ENCODE data around the gene PRKAA1. TPM values are rescaled to one million over a fixed set of nuclear protein-coding genes. Genes with fewer than 3 reads are reported as not detected.
A peak's percentile ranks its signal among the peaks of the same experiment; 100 is the strongest.

The PRKAA1 gene
- total and polyA plus RNA-seq, 10 donors: 16.0 to 128 (median 85.2) TPM

DNA sequence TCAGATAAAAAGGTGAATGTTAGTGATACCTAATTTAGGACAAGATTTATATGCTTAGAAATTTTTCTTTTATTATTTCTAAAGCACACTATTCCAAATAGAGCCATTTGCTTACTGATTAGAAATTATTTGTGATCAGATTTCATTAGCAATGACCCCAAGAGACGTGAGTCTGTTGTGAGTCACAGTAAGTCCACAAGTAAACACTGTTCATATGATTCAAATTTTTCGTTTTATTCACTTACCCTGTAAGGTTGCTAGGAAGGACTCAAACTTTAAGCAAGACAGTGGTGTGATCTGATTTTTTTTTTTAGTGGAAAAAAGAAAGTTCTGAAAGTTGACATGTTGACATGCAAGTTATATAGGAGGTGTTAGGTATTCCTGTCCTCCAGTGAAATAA is 44.2 kb upstream of the PRKAA1 start:
- H3K27me3 ChIP-seq (replicated peaks in 1 of 7): no peaks in the 10 kb centered on the region
- intact Hi-C loops (cut with DNase I; ENCODE audit: low total_unique reads): no loop called here
- H3K4me1 ChIP-seq: peaks cover 0 to 81% (median 31%) of the 10 kb centered on the region in 6 donors
- no peaks in the 10 kb centered on the region for H3K9me3 ChIP-seq
- H3K36me3 ChIP-seq: peaks cover 0 to 34% (median 0%) of the 10 kb centered on the region in 6 donors
- no peak for TF ChIP-seq CTCF (IDR thresholded peaks at IDR 0.05 in 8 of 11, conservative IDR thresholded peaks at IDR 0.05 in 3 of 11)
- no peak for TF ChIP-seq POLR2A (IDR thresholded peaks at IDR 0.05)
- TF ChIP-seq POLR2AphosphoS5 (IDR thresholded peaks at IDR 0.05): no peak
- WGBS, 5 donors: 43 to 68% (median 54%) methylated on average over 2 of the region's 2 CpGs
- peak overlapping the region in 6 of 8 donors; percentile 85 to 91 (median 88) for H3K27ac ChIP-seq
- peak overlapping the region; percentile 3 to 61 (median 37) for H3K4me3 ChIP-seq
- no peak for DNase-seq

- no peaks in the 10 kb centered on the region for H3K27me3 ChIP-seq (replicated peaks in 1 of 7)
- peak within 1 kb of the TSS; percentile 3 to 61 (median 37) for H3K4me3 ChIP-seq
- intact Hi-C loops (cut with DNase I; ENCODE audit: low total_unique reads): no loop called here
- peak within 1 kb of the TSS; percentile 43 to 91 (median 87) for H3K27ac ChIP-seq
- TF ChIP-seq POLR2AphosphoS5 (IDR thresholded peaks at IDR 0.05) (no peak), CTCF (IDR thresholded peaks at IDR 0.05 in 8 of 11, conservative IDR thresholded peaks at IDR 0.05 in 3 of 11) (peak in 1 of 11 experiments; percentile 12)
- no peak for DNase-seq
- H3K4me1 ChIP-seq: peaks cover 0 to 74% (median 31%) of the 10 kb centered on the region in 6 donors
- peaks cover 0 to 27% (median 0%) of the 10 kb centered on the region in 6 donors for H3K36me3 ChIP-seq
- H3K9me3 ChIP-seq: no peaks in the 10 kb centered on the region
- 10 to 23% (median 13%) methylated on average over 9 of the region's 9 CpGs for WGBS, 5 donors
These were observed 43.1 kb upstream of the PRKAA1 start, which contains the start of gene CARD6 for GRCh38 chr5:40841068-40841805. Gene CARD6, plus strand, starts transcription at chr5:40841367. Its CDS starts 16 bp downstream, at chr5:40841383.

DNA sequence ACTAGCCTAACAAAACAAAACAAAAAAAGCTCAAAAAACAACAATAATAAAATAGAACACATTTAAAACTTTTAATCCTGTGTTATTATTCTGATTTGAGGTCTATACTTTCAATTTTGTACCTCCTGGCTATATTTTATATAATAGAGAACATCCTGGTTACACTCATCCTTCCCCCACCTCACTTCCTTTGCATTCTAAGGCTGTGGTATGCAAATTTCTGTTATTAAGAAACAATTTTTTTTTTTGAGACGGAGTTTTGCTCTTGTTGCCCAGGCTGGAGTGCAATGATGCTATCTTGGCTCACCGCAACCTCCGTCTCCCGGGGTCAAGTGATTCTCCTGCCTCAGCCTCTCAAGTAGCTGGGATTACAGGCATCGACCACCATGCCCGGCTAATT is 39.9 kb upstream of the PRKAA1 start:
- intact Hi-C loops (cut with DNase I; ENCODE audit: low total_unique reads): no loop called here
- TF ChIP-seq POLR2A (IDR thresholded peaks at IDR 0.05) (no peak), POLR2AphosphoS5 (IDR thresholded peaks at IDR 0.05) (no peak)
- no peak overlapping the region for H3K4me3 ChIP-seq
- no peaks in the 10 kb centered on the region for H3K27me3 ChIP-seq (replicated peaks in 1 of 7)
- WGBS, 5 donors: 66 to 84% (median 74%) methylated on average over 6 of the region's 6 CpGs
- peaks cover 0 to 13% (median 7%) of the 10 kb centered on the region in 6 donors for H3K36me3 ChIP-seq
- no peaks in the 10 kb centered on the region for H3K9me3 ChIP-seq
- peaks cover 12 to 71% (median 36%) of the 10 kb centered on the region in 6 donors for H3K4me1 ChIP-seq
- peak overlapping the region in 3 of 8 donors; percentile 7 to 55 (median 50) for H3K27ac ChIP-seq
- no peak for DNase-seq

- WGBS, 5 donors: 4 to 11% (median 6%) methylated on average over 52 to 61 of the region's 61 CpGs
- Histone ChIP-seq H3K27ac (peak within 1 kb of the TSS; percentile 84 to 97 (median 95)), H3K9me3 (no peaks in the 10 kb centered on the region), H3K4me1 (peaks cover 15 to 74% (median 32%) of the 10 kb centered on the region in 6 donors), H3K27me3 (replicated peaks in 1 of 7) (no peaks in the 10 kb centered on the region), H3K4me3 (peak within 1 kb of the TSS; percentile 55 to 80 (median 66)), H3K36me3 (peaks cover 2 to 43% (median 34%) of the 10 kb centered on the region in 6 donors)
- peak; percentile 98 for DNase-seq
- TF ChIP-seq CTCF (IDR thresholded peaks at IDR 0.05 in 8 of 11, conservative IDR thresholded peaks at IDR 0.05 in 3 of 11): peak in 5 of 11 experiments; percentile 15 to 48 (median 24)
- TF ChIP-seq POLR2A (IDR thresholded peaks at IDR 0.05): peak; percentile 24 to 49 (median 48)
- TF ChIP-seq POLR2AphosphoS5 (IDR thresholded peaks at IDR 0.05): peak; percentile 97 to 98 (median 98)
- intact Hi-C loops (cut with DNase I; ENCODE audit: low total_unique reads): no loop called here
These were observed 36.9 kb upstream of the PRKAA1 start, which contains the start of gene RPL37 for GRCh38 chr5:40834849-40835787. Gene RPL37, minus strand, starts transcription at chr5:40835222. Its CDS starts 37 bp downstream, at chr5:40835185.
